ENCODE measurements around the gene SLC45A1.
"Not testable (repeated sequence)": the region's sequence is repeated elsewhere in the genome, so short reads cannot be mapped to it uniquely, and the experiment has no call there.

Gene SLC45A1

DNA sequence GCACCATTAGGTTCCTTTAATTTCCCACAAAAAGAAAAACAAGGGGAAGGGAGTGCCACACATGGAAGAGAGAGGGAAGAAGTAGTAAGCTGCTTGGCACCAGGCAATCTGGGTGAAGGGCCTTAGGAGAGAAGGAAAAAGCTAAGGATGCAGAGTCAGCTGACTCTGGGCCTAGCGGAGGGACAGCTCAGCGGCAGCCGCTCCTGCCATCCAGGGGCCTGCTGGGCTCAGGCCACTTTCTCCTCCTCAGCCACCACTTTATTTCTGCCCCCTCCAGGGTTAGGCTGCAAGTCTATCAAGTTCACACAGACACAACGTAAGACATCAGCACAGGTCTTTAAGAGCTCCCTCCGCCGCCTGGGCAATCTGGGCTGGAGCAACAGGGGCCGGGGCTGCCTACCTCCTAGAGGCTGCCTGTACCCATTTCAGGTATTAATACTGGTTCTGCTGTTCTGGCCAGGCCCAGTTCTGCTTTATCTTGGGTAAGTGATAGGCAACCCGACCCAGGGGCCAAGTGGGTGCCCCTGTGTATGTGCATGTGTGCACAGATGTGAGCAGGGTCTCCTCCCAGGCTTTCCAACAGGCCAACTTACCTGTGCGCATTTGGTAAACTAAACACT lies 53.6 kb downstream of the SLC45A1 start:
- no peak for DNase-seq

DNA sequence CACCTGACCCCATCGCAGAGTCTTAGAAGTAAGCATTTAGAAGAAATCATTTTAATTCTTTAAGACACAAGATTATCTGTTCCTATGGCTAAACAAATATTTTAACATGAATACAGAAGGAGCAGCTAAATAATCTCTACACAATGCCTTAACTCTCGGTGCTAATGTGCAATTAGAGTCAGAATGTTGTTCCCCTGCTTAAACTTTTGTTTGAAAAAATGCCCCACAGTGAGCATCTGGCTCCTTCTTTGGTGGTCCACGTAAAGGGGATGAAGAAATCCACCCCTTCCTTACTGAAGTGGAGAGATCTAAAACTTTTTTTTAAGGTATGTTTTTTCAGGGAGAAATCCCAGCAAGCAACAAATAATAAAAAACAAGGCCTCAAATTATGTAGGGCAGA lies 55.2 kb downstream of the SLC45A1 start:
- no peak for DNase-seq

DNA sequence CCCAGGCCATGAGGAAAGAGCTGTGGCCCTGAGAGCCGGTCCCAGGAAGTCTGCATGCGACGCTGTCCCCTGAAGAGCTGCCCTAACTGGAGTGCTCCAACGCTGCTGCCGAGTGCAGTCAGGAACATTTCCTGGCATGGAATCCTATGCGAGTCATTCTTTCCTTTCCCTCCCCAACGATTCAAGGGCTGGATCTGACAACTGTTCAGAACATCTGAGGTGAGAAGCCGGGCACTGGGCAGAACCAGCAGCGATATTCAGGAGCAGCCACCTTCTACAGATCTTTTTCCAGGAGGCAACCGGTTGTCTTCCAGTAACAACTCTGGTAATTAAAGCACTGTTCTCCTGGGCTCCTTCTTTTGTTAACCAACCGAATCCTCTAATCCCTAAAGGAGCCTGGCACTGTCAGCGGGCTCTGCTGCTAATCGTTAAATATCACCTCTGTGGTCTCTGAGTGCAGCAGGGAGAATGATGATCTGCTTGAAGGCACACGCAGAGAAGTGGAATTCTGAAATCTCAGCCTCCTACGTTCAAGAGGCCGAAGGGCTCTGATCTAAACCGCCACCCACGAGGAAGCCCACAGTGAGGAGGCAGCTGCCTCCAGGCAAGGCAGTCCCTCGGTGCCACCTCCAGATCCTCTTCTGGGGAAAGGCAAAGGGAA lies 55.8 kb downstream of the SLC45A1 start:
- DNase-seq = no peak

DNA sequence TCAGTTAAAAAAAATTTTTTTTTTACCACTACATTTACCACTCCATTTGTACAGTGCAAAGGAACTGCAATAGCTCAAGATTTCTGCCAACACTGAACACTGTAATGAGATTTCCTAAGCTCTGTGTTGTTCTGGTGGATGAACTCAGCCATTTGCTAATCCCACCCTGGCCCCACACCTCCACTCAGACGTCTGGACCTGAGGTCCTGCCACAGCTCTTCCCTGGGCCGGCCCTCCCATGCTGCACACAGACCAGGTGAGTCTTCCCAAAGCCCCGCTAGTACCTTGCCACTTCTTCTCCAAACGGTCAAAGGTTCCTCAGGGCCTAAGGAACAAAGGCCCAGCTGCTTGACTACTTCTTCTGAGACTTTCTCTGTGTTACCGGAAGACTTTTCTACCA lies 56.4 kb downstream of the SLC45A1 start:
- DNase-seq = no peak

DNA sequence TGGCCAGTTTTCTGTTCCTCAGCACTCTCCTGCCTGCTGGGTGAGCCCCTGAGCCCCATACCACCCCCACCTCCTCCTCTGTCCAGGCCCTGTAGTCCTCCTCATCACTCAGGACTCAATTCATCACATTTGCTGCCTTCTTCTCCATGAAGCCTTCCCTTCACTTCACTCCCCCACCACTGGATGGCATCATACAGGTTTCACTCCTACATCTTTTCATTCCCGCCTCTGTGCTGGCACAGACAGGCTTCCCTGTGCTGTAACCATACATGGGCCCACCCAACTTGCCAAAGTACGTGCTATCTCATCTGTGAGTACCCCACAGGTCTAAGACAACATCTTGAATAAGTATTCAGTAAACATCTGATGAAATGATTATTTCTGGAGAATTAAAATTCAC lies 56.9 kb downstream of the SLC45A1 start:
- peak; percentile 22 for DNase-seq

DNA sequence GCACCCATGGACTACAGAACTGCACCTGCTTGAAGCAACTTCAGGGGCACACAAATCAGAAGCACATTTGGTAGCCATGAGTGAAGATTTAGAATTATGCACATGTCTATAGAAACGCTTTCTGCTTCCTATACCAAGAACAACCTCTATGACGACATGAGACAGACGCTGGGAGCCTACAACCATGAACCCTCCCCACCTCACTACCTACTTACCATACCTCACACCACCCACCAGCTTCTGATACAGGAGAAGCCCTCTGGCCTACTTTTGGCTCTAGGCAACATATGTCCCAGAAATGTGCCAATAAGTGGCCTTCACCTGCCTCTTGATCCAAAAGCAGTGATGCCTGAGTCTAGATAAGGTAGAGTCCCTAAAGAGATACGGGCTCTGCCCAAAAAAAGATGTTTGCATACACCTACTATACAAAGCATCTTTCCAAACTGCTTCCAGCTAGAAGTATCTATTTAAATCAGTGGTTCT lies 58.5 kb downstream of the SLC45A1 start:
- no peak for DNase-seq

DNA sequence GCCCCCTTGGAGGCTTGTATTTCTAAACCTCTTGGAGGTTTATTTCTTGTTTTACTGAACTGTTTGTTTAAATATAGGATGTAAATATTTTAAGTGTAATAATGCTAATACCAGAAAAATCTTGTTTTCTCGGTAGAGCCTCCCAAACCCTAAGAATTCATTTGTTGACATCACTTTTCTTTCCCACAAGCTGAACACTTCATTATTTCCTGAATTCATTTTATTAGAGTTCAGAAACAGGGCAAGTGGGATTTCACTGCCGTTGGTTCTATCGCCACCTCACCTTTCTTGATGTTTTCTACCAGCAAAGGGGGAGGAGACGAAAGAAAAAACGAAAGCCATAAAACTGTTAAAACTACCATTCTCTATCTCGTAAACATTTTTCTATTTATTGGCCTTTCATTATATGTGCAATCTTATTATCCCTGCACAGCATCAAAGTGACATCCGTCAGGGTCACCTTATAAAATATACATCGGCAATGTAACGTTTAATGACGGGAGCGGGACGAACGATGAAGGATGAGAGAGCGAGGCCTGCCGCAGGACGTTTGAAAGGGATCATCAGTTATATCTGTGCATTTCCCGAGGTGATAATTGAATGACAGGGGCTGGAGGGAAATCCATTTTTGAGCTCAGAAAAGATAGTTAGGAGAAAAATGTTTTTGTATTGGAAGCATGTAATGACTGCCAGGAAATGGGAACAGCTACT lies 59.5 kb downstream of the SLC45A1 start:
- DNase-seq = no peak

DNA sequence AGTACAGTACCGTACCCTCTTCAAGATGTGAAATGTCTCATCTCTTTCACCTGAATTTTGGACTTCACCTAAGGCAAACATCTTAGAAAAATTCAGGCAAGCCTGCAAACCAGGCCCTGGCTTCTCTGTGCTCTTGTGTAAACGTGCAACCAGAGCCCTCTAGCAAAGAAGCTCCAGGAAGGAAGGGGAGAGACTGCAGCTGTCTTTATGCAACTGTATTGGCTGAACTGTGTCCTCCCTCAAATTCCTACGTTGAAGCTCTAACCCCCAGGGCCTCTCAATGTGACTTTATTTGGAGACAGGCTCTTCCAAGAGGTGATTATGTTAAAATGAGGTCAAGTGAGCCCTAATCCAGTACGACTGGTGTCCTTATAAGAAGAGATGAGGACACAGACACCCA lies 60.3 kb downstream of the SLC45A1 start:
- DNase-seq = no peak

DNA sequence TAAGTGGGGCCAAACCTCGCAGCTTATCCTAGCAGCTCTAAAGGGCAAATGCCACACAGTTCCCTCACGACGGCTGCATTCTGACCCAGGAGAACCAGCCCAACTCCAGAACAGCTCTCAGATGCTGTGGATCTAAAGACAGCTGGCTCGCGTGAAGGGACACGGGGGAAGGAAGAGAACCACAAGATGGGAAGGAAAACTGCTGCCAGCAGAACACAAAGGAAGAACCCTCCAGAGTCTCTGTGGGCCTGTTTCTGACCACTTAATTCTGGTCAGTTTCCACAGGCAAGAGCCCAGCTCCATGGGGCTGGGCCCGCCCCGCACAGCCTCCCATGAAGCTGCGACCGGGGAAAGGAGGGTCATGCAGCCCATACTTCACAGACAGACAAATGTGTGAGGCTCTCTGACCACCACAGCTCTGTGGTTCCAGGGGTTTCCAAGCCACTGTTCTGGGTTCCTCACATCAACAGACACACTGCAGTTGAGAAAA lies 61.1 kb downstream of the SLC45A1 start:
- DNase-seq = no peak

DNA sequence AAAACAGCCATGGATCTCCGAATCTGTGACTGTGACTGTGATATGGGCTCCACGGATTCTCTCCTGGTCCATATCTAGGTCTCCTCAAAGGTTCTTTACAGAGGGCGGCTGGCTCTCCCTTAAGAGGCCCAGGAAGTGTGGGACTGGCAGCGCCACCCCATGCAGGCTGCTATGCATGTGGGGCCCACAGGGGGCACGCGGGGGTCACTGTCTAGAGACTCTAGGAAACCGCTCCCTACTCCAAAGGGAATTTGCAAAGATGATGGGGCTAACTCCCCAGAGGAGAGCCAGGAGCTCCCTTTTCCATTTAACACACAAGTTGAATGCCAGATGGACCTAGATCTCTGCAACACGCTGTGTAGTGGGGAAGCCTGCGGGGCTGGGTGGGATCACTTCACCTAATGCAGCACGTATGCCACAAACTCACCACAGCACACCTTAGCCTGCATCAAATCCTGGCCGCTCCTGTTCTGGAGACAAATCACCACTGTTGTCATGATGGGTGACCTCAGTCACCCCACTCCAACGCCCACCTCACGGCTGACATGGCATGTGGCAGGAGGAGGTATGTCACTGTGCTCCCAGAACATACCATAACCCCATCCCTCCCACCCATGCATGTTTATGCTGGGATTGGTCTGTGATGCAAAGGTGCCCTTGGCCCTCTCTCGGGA lies 61.7 kb downstream of the SLC45A1 start:
- no peak for DNase-seq

DNA sequence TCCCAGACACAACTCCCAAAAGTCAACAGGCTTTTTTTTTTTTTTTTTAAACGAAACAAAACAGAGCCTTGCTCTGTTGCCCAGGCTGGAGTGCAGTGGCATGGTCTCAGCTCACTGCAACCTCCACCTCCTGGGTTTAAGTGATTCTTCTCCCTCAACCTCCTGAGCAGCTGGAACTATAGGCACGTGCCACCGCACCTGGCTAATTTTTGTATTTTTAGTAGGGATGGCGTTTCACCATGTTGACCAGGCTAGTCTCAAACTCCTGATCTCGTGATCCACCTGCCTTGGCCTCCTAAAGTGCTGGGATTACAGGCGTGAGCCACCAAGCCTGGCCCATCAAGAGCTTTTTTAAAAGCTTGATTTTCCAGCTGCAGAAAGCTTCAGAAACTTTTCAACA lies 62.4 kb downstream of the SLC45A1 start:
- not testable (repeated sequence) for DNase-seq

DNA sequence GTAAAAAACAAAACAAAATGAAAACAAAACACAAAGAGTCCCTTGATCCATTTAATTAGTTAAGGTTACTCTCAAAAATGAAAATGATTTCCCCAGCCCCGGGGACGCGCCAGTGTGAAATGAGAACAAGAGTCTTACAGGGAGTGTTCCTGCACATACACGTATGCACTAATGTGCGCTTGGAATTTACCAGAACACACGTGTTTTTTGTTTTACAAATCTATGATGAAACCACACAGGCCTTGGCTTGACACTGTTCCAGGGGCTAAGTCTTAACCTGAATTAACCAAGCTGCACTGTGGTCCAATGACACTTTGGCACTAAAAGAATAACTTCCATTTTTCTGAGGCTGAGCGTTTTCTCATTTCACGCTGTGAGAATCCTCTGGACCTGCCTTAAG lies 63.7 kb downstream of the SLC45A1 start:
- no peak for DNase-seq

DNA sequence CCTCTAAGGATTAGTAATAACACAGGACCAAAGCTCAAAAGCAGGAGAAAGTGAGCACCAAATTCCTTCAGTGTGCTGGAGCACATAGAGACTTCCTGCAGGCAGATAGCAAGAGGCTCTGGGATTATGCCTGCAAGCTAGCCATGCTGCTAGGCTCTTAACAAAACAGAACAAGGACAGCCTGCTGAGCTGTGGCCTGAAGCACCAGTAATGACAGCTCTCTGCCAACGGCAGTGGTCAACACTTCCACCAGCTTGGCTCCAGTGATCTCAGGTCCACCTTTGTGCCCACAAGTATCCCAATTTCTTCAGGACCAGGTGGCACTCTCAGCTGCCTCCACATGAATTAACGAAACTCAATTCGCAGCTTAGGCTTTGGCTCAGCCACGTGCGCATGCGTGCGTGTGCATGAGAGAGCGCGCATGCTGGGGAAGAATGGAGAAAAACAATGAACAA lies 64.2 kb downstream of the SLC45A1 start:
- no peak for DNase-seq

DNA sequence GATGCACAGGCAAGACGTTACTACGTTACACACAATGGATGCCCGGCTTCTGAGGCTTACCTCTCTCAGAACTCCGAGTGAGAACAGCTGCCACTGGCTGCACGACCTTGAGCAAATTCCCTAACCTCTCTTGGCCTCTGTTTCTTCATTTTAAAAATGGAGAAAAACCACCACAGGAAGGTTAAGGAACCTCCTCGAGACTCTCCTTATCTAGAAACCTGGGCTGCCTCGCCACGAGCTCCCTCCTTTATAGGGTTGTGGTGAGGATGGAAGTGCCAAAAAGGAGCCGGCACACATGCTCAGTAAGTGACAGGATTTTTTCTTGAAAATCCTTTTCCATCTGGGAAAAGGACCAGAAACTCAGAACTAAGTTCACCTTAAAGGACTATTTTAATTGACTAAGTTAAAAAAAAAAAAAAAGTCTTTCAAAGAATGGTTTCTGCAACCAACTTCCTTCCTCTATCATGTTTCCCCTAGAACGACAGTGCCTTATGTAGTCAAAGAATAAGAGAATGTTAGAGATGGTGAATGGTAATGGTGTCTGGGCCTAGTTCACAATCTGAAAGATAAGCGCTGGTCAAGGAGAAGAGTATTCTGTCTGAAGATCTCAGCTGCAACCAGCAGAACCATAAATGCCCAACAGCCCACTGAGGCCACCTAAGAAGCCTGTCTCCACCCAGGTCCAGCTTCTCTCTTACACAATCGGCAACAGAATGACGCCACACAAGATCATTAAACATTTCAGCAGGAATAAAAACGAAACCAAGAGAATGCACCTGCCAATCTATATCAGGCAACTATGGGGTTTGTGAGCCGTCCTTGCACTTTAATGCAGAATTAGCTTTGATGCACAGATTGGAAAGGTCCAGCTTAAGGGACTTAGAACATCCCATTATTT lies 64.9 kb downstream of the SLC45A1 start:
- no peak for DNase-seq

DNA sequence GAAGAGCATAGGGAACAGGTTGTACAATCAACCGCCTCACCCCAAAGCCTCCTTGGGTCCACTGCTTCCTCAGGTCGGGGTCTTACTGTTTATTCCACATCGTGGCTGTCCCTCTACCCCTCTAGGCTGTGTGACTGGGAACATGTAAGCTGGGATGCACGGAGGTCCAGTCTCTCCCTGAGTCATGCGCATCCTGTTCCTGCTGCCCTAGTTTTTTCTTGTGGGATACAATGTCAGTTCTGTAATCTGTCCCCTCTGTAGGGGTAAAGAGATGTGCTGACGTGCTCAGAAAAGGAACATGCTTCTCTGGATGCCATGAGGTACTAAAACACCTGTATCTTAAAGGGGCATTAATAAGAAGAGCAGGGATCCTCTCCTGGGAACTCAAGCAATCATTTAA lies 66.2 kb downstream of the SLC45A1 start:
- no peak for DNase-seq

DNA sequence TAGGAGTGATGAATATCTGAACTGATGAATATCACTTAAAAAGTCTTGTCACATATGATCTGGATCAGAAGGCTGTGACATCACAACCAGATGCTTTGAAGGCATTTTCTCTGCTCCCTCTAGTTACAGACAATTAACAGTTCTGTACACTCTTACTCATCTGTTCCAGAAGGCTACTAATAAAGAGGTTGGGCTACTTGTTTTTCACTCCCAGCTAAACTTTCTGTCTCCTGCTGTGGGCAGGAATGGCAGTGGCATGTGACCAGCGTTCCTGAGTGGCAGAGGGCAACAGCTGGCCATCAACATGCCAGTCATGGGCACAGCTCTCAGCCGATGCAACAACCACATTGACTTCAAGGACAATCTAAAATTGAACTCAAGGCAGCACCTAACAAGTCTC lies 66.7 kb downstream of the SLC45A1 start:
- no peak for DNase-seq

DNA sequence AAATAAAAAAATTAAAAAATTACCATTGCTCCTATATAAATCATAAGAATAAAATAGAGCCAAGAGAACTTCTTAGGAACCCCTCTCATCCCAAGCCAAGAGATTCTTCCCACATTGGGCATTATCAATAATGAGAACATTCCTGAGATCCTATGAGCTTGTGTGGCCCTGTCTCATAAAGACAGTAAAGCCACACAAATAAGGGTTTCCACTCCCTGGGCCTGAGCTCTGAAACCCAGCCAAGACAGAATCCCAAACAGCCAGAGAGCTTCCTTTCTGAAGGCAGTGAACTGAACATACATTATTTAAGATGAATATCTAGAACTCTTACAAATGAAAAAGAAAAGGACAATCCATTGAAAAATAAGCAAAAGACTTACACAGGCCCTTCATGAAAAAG lies 68.3 kb downstream of the SLC45A1 start:
- DNase-seq = no peak

DNA sequence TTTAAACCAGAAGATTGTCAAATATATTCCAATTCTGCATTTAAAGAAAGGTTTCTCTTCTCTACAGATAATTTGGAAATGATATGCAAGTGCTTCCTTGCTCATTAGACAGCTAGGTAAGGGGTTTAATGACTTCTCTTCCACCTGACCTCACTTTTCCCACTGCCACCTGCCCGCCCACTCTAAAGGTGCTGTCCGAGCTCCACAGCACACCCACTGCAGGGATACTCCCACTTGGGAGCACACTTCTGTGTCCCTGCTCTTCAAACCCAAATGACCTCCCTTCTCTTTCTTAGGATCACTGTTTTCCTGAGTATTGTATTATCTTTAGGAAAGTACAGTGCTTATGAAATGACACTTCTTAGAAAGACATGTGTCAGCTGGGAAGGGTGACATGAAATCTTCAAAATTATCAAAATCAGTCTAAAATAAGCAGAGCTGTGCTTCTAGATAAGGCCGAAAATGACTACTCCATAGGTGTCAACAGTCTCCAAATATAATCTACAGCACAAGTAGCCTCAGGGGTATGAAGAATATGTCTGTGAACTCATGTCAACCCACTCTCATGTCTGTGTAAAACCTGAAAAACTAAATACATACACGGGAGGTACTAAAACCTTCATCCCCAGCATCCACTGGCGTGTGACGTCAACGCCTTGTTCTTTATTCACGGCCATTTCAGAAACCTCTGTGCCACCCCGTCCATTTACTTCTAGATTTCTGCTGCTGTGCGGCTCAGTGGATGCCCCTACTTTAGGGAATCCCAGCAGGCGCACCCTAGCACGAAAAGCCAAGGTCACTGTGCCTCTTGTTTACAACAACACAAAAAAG lies 71.0 kb downstream of the SLC45A1 start:
- no peak for DNase-seq

DNA sequence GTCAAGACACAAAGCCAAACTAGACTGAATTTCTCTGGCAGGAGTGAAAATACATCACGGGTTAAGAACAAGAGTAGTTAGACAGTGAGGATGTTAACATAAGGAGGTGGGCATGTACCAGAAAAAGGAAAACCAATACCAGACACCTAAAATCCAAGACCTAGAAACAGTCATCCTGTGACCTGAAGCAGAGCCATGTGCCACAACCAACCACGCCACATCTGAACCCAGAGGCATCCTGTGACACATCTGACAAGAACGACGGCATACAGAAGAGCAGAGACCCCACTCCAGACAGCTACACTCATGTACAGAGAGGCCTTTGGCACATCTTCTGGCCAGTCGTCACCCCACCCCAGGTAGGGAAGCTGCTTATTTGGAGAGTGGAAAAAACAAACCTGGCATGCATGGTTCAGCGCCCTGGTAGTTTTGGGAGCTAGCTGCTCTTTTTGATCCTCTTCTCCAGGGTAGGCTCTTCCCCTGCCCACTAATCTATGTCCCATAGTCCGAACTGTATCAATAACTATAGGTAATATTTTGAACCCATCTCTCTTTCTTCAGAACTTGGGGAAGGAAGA lies 72.1 kb downstream of the SLC45A1 start:
- no peak for DNase-seq

DNA sequence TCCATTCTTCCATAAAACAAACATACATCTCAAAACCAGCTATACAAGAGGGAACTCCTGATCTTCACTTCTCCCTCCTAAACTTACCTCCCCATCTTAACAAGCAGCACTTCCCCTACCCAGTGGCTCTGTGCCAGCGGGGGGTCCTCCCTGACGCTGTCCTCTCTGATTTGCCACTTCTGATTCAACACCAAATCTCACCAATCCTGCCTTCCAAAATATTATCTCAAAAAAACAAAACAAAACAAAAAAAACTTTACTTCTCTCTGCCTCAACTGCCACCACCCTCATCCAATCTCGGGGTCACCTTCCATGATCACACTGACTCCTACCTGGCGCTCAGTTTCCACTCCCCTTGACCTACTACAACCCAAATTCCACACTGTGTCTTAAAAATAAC lies 72.8 kb downstream of the SLC45A1 start:
- DNase-seq = no peak

DNA sequence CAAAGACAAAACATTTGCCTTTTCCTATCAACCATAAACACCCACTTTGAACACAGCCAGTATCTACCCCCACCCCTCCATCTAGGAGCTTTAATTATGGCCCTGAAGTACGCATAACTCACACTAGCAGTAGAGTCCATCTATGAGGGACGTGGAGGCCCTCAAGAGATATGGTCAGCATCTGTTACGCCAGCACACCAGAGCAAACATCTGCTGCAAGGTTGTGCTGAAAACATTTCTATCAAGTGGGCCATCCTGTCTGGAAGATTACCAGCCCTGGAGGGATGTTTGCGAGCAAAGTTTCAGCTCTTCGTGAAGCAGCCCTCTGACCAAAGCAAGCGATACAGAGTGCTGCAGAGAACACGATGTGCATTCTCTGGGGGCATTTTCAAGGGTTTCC lies 74.6 kb downstream of the SLC45A1 start:
- DNase-seq = no peak
